GM18519 (cell line): ENCODE data around the gene TNNC1.

Experiments
- ATAC-seq: cut with Tn5 transposase; IDR thresholded peaks from one replicate; pipeline ENCODE4 v1.9.1; 2021; ENCODE audit warnings: mild to moderate bottlenecking, moderate library complexity; ENCODE audit not compliant: unreplicated experiment, low FRiP score

TNNC1 gene

DNA sequence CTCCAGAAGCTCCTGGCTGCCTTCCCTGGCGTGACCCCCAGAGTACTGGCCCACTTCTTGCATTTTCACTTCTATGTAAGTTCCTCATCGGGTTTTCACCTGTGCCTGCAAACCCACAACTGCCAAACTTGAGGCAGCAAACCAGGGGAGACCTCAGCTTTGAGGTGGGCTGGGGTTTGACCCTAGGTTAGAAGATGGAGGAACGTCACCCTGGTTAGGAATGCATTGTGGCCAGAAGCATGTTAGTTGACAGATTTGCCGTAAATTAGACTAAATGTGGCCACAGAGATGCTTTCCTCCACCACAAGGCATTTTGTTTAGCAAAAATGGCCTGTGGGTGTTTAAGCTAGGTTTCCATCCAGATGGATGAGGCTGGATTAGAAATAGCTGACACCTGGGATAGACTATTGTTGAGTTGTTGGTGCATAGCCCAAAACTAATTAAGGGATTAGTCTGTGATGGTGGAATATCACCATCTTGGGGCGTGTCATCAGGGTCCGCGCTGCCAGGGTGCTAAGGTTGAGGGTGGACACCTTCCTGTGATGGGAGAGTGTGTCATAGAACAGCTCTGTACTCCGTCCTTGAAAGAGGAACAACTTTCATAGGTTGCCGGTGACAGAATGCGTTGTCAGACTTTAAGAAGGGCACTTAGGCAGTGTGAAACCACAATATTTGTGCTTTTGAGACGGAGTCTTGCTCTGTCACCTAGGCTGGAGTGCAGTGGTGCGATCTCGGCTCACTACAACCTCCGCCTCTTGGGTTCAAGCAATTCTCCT is 5.1 kb upstream of the TNNC1 start:
- no peak for ATAC-seq

DNA sequence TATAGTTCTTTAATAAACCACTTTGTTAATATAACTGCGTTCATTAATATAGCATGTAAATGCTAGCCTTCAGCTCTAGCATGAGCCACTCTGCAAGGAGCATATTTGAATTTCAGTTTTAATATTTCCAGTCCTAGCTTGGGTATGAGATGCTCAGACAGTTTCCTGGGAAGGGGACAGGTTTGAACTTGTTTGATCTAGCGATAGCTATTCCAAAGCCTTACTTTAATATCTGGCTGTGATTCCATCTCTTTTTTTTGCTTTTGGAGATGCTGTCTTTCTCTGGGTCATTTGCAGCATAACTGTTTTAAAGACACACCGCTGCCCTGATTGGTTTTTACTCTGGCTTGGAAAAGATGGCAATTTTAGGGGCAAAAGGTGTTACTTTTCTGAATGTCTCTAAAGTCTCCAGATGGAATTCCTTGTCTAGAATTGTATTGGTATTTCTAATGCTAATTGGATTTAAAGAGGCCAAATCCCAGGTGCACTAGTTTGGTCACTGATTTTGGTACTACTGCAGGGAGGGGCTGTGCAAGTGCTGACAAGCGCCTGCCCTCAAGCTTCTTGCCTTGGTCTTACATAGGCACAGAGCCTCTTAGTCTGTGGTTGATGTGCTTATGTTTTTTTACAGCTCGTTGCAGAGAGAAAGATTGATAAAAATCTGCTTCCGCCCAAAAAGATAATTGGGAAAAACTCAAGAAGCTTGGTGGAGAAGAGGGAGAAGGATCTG is 4.4 kb upstream of the TNNC1 start:
- ATAC-seq: no peak

DNA sequence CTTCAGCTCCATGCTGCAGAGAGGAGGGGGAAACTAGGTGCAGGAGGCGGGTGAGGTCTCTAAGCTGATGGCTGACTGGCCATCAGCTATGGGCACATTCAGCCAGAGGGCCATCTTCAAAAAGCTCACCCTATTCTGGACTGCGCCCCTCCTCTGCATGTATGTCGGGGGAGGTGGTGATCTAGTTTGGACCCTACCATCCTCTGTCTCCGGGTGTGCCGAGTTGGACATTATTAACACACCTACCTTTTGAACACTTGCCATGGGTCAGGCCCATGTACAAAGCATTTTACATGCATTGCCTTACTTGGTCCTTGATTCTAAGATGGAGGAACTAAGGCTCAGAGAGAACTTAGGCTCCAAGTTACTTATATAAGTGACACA is 3.0 kb upstream of the TNNC1 start:
- no peak for ATAC-seq

DNA sequence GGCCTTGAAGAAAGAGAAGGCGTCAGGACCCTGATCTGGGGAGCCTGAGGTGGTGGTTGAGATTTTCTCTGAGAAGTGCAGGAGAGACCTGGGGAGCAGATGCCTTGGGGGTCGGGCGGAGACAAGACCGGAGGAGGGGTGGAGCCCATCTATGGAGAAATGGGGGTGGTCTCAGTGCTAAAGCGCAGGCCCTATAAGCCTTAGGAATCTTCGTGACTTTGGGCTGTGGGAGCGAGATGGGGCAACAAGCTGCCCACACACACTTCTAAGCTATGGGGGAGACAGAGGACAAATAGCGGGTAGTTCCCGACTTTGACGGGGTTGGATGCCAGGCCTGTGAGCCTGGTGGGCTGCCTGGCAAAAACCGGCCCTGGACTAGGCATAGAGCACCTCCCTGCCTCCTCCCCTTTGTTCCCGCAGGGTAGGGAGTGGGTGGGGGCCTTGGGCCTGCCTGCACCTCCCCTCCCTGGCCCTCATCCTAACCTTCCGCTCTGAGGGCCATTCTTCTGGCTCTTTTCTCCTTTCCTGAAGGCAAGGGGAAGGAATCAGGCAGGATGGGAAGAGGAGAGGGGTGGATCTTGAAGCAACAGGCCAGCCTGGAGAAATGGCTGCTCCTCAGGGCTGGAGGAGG is 2.4 kb upstream of the TNNC1 start:
- ATAC-seq: no peak

DNA sequence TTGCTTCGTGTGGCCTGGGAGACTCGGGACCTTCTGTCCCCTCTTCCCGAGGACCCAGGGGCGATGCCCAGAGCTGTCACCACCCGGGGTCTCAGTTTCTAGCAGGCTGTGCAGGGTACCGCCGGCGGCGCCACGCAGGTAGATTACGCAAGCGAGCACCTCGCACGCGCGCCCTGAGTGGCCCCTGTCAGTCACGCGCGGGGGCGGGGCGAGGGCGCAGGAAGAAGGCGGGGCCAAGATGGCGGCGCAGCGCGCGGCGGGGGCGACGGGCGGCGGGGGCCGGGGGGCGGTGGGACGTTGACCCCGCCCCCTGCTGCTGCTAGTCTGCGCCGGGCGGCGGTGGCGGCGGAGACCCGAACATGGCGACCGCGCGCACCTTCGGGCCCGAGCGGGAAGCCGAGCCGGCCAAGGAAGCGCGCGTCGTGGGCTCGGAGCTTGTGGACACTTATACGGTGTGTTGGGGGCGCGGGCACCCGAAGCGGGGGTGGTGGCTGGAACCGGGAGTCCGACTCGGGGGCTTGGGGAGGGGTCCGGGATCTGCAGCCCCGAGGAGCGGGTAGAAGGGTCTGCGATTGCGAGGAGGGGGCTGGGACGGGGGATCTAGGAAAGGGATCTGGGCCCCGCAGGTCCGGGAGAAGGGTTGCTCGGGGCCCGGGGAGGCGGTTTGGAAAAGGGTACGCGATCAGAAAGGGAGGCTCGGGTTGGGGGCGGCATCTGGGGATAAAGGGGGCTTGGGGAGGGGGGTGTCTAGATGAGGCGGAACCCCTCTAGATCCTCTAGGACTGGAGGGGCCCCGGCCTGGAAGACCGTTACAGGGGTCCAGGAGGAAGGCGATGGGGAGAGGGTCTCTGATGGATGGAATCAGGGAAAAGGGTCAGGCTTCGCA is 1.7 kb upstream of the TNNC1 start, which contains the start of gene NISCH:
Gene NISCH, plus strand, starts transcription at position 322 of the 886 bp plus-strand sequence. Its CDS starts 38 bp downstream, at position 360.
- peak; percentile 60 for ATAC-seq

DNA sequence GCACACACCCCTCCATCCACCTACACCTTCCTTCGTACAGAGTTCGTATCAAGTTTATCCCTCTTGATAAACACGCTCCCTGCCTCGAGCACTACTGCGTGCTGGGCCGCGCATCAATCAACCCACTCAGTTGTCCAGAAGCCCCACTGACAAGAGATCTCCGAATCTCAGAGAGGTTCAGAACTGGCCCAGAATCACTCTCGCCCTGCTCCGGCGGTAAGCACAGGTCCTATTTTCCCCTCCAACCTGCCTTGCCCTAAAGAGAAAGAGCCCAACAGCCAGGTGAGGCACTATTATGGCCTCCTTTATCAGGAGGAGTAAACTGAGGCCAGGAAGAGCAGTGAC is 1.1 kb upstream of the TNNC1 start:
- no peak for ATAC-seq

DNA sequence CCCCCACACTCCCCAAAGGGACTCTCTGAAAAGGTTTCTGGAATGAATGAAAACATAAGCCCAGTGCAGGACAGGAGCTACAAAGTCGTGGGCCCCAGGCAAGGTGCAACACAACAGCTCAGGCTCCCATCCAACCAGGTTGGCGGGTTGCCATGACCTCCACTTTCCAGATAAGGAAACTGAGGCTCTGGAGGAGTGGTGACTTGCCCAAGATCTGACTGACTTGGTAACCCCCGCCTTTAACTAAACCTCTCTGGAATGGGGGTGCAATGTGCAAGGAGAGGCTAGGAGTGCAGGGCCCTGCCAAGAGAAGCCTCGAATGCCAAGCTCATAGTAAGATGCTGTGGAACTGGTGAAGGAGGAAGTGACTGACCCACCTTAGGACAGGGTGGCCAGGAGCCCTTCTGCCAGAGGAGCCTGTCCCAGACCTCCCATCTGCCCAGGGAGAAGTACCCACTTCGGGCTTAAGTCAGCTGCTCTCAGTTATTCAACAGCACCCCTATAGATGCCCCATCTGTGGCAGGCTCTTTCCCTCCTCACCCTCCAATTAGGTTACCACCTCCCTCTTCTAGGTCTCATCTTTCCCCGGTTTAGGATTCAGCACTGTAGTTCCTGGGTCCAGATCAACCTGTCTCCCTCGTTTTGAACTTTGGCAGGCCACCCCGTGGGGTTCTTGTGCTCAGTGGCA is 553 bp upstream of the TNNC1 start:
- ATAC-seq: no peak

DNA sequence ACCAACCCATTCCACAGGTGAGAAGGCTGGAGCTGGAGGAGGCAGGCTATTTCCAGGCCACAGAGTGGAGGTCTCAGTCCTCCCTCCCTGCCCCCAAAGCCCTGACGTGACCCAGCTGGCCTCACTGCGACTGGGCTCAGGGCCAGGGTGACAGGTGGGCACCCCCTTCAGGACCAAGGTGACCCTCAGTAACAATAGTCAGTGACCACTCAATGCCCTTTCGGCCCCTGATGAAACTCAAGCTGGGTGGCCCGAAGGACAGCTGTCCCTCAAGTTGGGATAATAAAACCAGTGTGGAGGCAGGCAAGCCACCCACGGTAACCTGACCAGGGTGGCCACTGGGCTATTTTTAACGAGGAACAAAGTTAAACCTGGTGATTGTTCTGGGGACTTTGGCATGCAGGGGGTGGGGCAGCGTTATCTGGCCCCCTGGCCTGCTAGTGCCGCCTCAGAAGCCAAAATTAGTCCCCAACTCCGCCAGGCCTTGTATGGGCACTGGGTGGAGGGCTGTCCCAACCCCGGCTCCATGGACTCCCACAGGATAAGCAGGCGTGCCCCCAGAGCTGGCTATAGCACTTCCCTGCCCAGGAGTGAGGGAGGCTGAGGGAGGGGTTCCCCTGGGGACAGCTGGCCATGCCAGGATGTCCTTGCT is 1.1 kb downstream of the TNNC1 start:
- ATAC-seq: no peak

DNA sequence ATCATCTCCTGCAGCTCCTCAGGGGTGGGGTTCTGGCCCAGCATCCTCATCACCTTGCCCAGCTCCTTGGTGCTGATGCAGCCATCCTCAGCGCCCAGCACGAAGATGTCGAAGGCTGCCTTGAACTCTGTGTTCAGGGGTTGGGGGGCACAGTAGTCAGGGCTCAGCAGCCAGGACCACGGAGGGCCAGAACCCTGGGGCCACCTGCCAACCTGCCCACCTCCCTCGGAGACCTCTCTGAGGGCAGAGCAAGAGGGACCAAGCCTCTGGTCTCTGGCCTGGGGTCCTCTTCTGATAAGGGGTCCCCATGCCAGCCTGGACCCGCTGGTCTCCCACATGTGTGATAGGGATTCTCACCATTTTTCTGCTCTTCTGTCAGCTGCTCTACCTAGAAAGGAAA is 1.7 kb downstream of the TNNC1 start:
- no peak for ATAC-seq

DNA sequence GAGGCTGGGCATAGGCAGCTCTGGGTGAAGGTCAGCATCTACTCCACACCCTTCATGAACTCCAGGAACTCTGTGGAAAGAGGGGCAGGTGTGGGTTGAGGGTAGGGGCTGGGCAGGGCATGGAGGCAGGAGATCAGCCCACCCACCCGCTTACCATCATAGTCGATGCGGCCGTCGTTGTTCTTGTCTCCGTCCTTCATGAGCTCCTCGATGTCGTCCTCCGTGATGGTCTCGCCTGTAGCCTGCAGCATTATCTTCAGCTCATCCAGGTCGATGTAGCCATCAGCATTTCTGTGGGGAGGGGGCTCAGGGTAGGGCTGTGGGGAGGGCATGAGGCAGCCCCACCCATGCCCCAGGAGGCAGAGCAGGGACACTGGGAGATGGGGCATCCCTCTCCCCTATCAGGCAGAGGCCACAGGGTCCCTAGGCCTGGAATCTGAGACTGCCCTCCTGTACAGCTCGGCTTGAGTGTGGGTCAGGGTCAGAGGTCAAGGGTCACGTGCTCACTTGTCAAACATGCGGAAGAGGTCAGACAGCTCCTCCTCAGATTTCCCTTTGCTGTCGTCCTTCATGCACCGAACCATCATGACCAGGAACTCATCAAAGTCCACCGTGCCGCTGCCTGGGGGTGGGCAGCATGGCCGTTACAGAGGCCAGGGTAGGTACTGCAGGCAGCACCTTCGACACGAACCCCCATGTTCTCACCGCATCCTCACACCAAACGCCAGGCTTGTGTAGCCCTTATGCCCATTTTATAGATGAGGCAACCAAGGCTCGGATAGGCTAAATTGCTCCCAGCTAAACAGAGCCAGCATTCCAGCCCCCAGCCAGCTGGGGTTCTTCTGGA is 2.4 kb downstream of the TNNC1 start:
- ATAC-seq: no peak

DNA sequence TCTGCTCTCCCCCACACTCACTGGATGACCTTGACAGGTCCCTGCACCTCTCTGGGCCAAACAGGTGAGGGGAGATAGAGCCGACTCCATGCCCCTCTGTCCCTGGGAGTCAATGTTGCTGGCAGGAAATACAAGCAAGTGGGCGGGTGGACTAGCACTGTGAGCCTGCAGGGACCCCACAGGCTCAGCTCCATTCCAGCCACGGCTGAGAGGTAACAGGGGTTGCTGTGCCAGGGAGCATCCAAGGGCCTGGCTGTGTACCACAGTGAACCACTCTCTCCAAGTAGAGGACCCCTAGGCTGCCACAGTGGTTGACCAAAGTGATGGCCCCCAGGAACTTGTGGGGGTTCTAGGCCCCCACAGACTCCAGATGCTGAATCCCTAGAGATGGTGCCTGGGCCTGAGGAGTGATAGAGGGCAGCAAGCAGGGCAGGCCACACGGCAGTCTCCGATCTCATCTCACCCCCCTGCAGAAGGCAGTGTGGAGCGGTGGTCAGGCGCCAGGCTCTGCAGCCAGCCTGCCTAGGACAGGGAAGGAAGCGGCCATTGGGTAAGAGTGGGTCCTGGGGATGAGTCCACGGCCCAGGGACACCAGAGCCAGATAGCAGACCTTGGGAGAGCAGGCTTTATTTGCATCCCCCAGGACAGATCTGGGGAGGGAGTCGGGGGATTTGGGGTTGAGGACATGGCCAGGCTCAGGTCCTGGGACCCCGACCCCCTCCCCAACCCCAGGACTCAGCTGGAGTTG is 3.2 kb downstream of the TNNC1 start:
- no peak for ATAC-seq

DNA sequence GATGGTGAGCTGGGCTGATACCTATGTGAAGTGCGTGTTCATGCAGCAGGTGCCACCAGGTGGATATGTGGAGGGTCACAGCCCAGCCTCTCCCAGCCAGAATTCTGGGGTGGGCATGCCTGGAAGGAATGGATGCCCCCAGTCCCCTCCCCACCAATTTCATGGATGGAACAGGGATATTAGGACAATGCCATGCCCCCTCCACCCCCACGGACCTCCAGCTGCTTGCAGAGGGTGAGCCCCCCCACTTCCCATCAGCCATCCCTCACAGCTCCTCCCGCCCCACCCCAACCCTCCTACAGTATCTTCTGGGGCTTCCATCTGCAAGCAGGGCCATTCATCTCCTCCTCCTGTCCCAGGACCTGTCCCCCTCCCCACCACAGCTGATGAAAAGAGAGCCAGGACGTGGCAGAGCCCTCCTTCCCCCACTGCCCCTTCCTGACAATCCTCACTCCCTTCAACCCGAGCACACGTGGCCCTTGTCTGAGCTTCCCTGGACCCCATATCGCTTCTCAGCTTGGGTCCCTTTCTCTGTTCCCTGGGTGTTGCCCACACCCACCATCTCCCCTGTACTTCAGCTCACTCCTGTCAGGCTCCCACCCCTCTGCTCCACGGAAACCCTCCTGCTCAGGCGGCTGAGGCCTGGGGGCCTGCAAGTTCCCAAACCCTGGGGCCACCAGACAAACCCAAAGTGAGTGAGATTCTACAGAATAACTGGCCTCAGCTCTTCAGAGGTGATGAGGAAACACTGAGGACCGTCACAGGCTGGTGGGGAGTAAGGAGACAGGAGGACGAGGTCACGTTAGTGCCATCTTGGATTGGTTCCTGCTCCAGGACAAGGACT is 6.1 kb downstream of the TNNC1 start:
- ATAC-seq: no peak

DNA sequence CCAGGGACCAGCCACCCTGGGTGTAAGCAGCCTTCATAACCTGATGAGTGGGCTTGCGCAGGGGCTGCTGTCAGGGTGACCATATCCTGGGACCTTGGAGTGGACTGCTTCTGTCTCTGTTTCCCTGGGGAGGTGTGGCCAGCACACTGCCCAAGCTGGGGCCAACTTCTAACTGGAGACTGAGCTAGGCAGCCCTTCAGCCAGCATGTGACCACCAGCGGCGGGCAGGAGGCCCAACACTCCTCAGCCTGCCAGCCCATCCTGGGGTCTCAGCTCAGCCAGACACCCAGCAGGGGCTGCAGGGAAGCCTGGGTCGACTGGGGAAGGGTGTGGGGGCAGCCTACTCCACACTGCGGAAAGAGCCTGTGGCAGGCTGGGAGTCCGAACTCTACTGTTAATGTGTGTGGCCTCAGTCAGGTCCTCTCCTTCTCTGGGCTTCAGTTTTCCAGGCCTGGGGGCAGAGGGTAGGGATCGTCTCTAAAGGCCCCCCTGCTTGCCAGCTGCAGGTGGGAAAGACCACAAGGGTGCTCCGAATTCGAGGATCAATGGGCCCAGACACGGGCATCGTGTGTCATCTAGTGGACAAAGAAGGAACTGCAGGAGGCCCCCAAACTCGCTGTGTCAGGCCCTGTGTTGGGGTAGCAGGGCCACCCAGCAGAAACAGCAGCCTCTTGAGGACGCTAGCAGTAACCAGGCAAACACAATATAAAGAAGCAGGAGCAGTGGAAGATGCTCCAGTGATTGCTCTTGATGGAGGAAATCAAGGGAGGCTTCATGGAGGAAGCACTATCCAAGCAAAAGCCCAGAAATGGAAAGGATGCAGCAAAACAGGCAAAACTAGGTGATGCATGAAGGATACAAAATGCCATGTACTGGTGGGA is 7.0 kb downstream of the TNNC1 start:
- ATAC-seq: no peak

DNA sequence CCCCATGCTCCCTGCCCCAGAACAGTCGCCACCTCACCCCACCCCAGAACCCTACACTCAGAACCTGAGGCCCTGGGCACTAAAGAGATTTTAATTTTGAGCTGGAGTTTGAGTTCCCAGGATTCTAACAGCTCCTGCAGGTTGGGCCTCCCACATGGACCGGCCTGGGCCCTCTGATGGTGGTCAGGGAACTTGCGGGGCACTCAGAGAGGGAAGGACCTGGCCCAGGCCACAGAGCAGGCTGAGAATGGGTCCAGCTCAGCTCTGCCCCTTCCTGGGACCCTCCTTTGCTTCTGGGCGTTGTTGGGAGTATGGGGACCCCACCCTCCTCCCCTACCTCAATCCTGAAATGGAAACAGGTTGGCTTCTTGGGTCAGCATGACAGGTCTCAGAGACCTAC is 7.8 kb downstream of the TNNC1 start:
- ATAC-seq: no peak

DNA sequence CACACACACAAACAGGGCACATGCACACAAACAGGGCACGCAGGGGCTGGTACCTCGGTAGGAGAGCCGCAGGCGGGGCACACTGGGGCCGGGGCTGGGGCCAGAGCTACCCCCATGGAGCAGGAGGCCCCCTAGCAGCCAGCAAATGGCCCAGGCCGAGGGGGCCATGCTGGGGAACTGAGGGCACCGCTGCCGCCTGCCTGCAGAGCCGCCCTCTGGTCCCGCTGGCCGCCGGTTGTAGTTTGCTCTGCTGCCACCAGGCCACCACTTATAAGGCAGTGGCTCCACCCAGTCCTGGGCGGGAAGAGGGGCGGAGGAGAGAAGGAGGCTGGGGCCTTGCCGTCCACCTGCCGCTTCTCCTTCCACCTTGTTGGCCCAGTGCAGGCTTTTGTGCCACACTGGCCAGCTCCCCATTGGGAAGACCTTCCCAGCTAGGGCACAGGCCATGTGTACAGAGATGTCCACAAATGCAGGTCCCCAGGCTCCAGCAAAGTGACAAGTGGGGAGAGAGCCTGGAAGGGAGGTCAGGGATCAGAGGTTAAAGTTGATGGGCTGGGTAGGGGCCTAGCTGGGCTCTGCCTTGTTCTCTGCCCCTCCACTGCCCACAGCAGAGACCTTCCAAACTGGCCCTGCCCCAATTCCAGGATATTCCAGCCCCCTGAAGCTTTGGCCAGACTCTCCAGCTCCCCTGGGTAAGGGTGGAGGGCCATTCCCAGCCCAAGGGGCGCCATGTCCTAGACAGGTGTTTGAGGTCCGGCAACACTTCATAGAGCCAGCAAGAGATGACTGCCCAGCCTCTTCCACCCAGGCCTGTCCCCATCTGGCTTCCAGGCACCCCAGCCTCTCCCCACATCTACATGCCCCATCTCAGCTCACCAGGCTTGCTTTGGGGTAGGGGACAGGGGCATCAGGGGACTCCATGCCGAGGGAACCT is 8.7 kb downstream of the TNNC1 start, which contains the start of gene SEMA3G:
Gene SEMA3G, minus strand, starts transcription at position 244 of the 934 bp plus-strand sequence. Its CDS starts 76 bp downstream, at position 168.
- ATAC-seq: no peak
